Fibroblast of lung (primary cell): ENCODE measurements around the gene TUBA1B. TPM values are rescaled to one million over a fixed set of nuclear protein-coding genes. Genes with fewer than 3 reads are reported as not detected.
A peak's percentile ranks its signal among the peaks of the same experiment; 100 is the strongest.

ENCODE experiments used
- DNase-seq, 2 donors: peaks; one replicate each; pipeline versions ENCODE4 v3.0.0 to v3.0.0-alpha.2; 2010; ENCODE audit warnings: low read depth in 2 of 2
- H2AFZ ChIP-seq: 2 replicates; pipeline ENCODE4 v1.5.1; 2012; ENCODE audit warnings: low read length, control low read depth, inconsistent platforms
- H3K27ac ChIP-seq: 2 replicates; pipeline ENCODE4 v1.5.1; 2011; ENCODE audit warnings: low read length, control low read depth; ENCODE audit not compliant: insufficient read depth
- H3K27me3 ChIP-seq: 2 replicates; pipeline ENCODE4 v1.5.1; 2011; ENCODE audit warnings: mild to moderate bottlenecking, low read length; ENCODE audit not compliant: control insufficient read depth, insufficient read depth
- H3K36me3 ChIP-seq: 2 replicates; pipeline ENCODE4 v1.5.1; 2011; ENCODE audit warnings: low read length; ENCODE audit not compliant: control insufficient read depth, insufficient read depth
- H3K4me1 ChIP-seq: 2 replicates; pipeline ENCODE4 v1.5.1; 2011; ENCODE audit warnings: low read length; ENCODE audit not compliant: control insufficient read depth, insufficient read depth; ENCODE audit errors: extremely low read depth
- H3K4me2 ChIP-seq: 2 replicates; pipeline ENCODE4 v1.5.1; 2011; ENCODE audit warnings: low read length, control low read depth; ENCODE audit not compliant: insufficient read depth; ENCODE audit errors: extremely low read depth
- H3K4me3 ChIP-seq, 4 experiments: fragments of 200-600 bp in 1 of 4; sonication (generic) in 1 of 4; replicated peaks in 1 of 4; 2 replicates each; pipeline ENCODE4 v1.5.1; 2011 to 2016; ENCODE audit warnings: low read length in 4 of 4, low read depth in 3 of 4, mild to moderate bottlenecking in 3 of 4, control low read depth in 2 of 4, inconsistent platforms in 1 of 4, mixed read lengths in 1 of 4; ENCODE audit not compliant: insufficient read depth in 1 of 4; ENCODE audit errors: control extremely low read depth in 1 of 4
- H3K79me2 ChIP-seq: 2 replicates; pipeline ENCODE4 v1.5.1; 2012; ENCODE audit warnings: mild to moderate bottlenecking, low read length, inconsistent platforms; ENCODE audit not compliant: control insufficient read depth, insufficient read depth
- H3K9ac ChIP-seq: 2 replicates; pipeline ENCODE4 v1.5.1; 2011; ENCODE audit warnings: mild to moderate bottlenecking, low read length, control low read depth; ENCODE audit not compliant: insufficient read depth
- H3K9me3 ChIP-seq: 2 replicates; pipeline ENCODE4 v1.5.1; 2012; ENCODE audit warnings: low read depth, low read length; ENCODE audit not compliant: control insufficient read depth, insufficient read depth
- H4K20me1 ChIP-seq: 2 replicates; pipeline ENCODE4 v1.5.1; 2011; ENCODE audit warnings: low read length; ENCODE audit not compliant: control insufficient read depth, insufficient read depth; ENCODE audit errors: extremely low read depth
- EZH2 ChIP-seq: IDR thresholded peaks from 2 replicates; pipeline ENCODE4 v1.5.1; 2012; ENCODE audit warnings: low read length, control low read depth, mild to moderate bottlenecking; ENCODE audit errors: missing control alignments
- polyA plus RNA-seq, 2 donors: library from polyadenylated mRNA; depleted of rRNA in 1 of 2; stranded (reverse) in 1 of 2; unstranded in 1 of 2; fragments of >200 nt; gene quantifications; 2 replicates each; pipeline ENCODE4 v1.2.1, GENCODE V29; 2011 to 2012; ENCODE audit warnings: missing spikeins in 1 of 2
- total RNA-seq: library from RNA; depleted of rRNA; stranded (reverse); fragments of >200 nt; gene quantifications from 2 replicates; pipeline ENCODE4 v1.2.1, GENCODE V29; 2014
- TF ChIP-seq, protein P1 (sequence below), 2 donors: IDR thresholded peaks in 1 of 2; conservative IDR thresholded peaks in 1 of 2; 1 replicate in 1 of 2; 2 replicates in 1 of 2; pipeline ENCODE4 v1.5.1; 2011 to 2012; ENCODE audit warnings: low read length in 2 of 2, control low read depth in 1 of 2, inconsistent platforms in 1 of 2, low read depth in 1 of 2, mild to moderate bottlenecking in 1 of 2

TUBA1B gene
- total and polyA plus RNA-seq, 2 donors (not counting 1 experiment from before 2014, with no cell fraction given) = 1,258 to 3,083 TPM

- peaks cover 14% of the 10 kb centered on the region for H3K27me3 ChIP-seq
- no peak overlapping the region for H3K4me3 ChIP-seq
- no peaks in the 10 kb centered on the region for H3K79me2 ChIP-seq
- H2AFZ ChIP-seq = no peak overlapping the region
- no peak for DNase-seq
- H3K27ac ChIP-seq = no peak overlapping the region
- no peak overlapping the region for H3K9ac ChIP-seq
- no peaks in the 10 kb centered on the region for H4K20me1 ChIP-seq
- no peak overlapping the region for H3K4me2 ChIP-seq
- peaks cover 12% of the 10 kb centered on the region for H3K36me3 ChIP-seq
- H3K4me1 ChIP-seq = peaks cover 4% of the 10 kb centered on the region
- TF ChIP-seq, protein P1, sequence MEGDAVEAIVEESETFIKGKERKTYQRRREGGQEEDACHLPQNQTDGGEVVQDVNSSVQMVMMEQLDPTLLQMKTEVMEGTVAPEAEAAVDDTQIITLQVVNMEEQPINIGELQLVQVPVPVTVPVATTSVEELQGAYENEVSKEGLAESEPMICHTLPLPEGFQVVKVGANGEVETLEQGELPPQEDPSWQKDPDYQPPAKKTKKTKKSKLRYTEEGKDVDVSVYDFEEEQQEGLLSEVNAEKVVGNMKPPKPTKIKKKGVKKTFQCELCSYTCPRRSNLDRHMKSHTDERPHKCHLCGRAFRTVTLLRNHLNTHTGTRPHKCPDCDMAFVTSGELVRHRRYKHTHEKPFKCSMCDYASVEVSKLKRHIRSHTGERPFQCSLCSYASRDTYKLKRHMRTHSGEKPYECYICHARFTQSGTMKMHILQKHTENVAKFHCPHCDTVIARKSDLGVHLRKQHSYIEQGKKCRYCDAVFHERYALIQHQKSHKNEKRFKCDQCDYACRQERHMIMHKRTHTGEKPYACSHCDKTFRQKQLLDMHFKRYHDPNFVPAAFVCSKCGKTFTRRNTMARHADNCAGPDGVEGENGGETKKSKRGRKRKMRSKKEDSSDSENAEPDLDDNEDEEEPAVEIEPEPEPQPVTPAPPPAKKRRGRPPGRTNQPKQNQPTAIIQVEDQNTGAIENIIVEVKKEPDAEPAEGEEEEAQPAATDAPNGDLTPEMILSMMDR (conservative IDR thresholded peaks at IDR 0.05 in 1 of 2, IDR thresholded peaks at IDR 0.05 in 1 of 2; ENCODE audit: low read depth in 1 of 2, low read length in 2 of 2) = no peak
- no peak for TF ChIP-seq EZH2
- H3K9me3 ChIP-seq = no peaks in the 10 kb centered on the region
Measured at GRCh38 chr12:49098703-49099102, 32.5 kb downstream of the TUBA1B start.

GRCh38 chr12:49098035-49098451 is 33.2 kb downstream of the TUBA1B start:
- Histone ChIP-seq H3K27me3 (peaks cover 17% of the 10 kb centered on the region), H3K79me2 (no peaks in the 10 kb centered on the region), H3K4me3 (no peak overlapping the region), H3K27ac (no peak overlapping the region), H2AFZ (no peak overlapping the region), H3K9ac (no peak overlapping the region), H3K4me2 (no peak overlapping the region), H4K20me1 (no peaks in the 10 kb centered on the region), H3K36me3 (peaks cover 12% of the 10 kb centered on the region), H3K9me3 (no peaks in the 10 kb centered on the region), H3K4me1 (peaks cover 4% of the 10 kb centered on the region)
- peak; percentile 10 to 41 for DNase-seq
- TF ChIP-seq, protein P1 (conservative IDR thresholded peaks at IDR 0.05 in 1 of 2, IDR thresholded peaks at IDR 0.05 in 1 of 2; ENCODE audit: low read depth in 1 of 2, low read length in 2 of 2) = peak; percentile 62 to 90
- no peak for TF ChIP-seq EZH2

DNA sequence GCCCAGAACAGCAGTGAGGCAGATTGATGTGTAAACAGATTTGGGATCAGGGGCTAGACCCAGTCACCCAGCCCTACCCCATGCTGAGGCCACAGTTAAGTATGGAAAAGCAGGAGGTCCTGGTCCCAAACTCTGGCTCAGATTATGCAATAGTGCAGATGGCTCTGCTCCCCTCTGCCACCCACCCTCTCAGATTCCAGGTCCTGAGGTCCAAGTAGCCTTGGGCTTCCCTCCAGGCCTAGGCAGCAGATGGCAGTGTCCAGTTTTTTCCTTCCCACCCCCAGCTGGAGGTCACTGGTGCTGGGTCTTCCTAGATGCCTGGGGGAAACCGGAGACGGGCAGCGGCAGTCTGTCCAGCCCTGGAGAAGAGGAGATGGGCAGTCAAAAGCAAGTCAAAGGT is 33.8 kb downstream of the TUBA1B start:
- Histone ChIP-seq H3K9ac (no peak overlapping the region), H3K27ac (no peak overlapping the region), H4K20me1 (no peaks in the 10 kb centered on the region), H3K27me3 (peaks cover 17% of the 10 kb centered on the region), H2AFZ (no peak overlapping the region), H3K4me2 (no peak overlapping the region), H3K79me2 (no peaks in the 10 kb centered on the region), H3K4me1 (peaks cover 4% of the 10 kb centered on the region), H3K36me3 (peaks cover 9% of the 10 kb centered on the region), H3K4me3 (no peak overlapping the region), H3K9me3 (no peaks in the 10 kb centered on the region)
- no peak for DNase-seq
- TF ChIP-seq, protein P1 (conservative IDR thresholded peaks at IDR 0.05 in 1 of 2, IDR thresholded peaks at IDR 0.05 in 1 of 2; ENCODE audit: low read depth in 1 of 2, low read length in 2 of 2) = no peak
- no peak for TF ChIP-seq EZH2
